GM23338 (cell line): ENCODE data around the gene NGB. TPM values are rescaled to one million over a fixed set of nuclear protein-coding genes. Genes with fewer than 3 reads are reported as not detected.

Experiments used
- ATAC-seq: fragments of 200-7000 bp; cut with Tn5 transposase; 3 replicates; pipeline ENCODE4 v1.9.1; 2020
- DNase-seq: peaks from one replicate; pipeline ENCODE4 v3.0.0-alpha.2; 2015; ENCODE audit warnings: low spot score
- H2AFZ ChIP-seq: fragments of 200-600 bp; sonication (generic); 2 replicates; pipeline ENCODE4 v1.8.0; 2016; ENCODE audit warnings: antibody characterized with exemption, mild to moderate bottlenecking, moderate library complexity
- H3F3A ChIP-seq: fragments of 200-600 bp; sonication (generic); replicated peaks from 2 replicates; pipeline ENCODE4 v1.8.0; 2017; ENCODE audit warnings: antibody characterized with exemption, mixed run types, low read depth
- H3K27ac ChIP-seq: fragments of 200-600 bp; sonication (generic); 2 replicates; pipeline ENCODE4 v1.6.1; 2016; ENCODE audit warnings: low read depth
- H3K27me3 ChIP-seq: fragments of 200-600 bp; sonication (generic); 2 replicates; pipeline ENCODE4 v1.8.0; 2016; ENCODE audit warnings: mild to moderate bottlenecking, mixed run types, moderate library complexity; ENCODE audit not compliant: insufficient read depth
- H3K36me3 ChIP-seq: fragments of 200-600 bp; sonication (generic); 2 replicates; pipeline ENCODE4 v1.8.0; 2016; ENCODE audit warnings: mild to moderate bottlenecking; ENCODE audit not compliant: insufficient read depth
- H3K4me1 ChIP-seq: fragments of 200-600 bp; sonication (generic); 2 replicates; pipeline ENCODE4 v1.8.0; 2016; ENCODE audit warnings: mild to moderate bottlenecking, moderate library complexity; ENCODE audit not compliant: insufficient read depth
- H3K4me2 ChIP-seq: fragments of 200-600 bp; sonication (generic); 2 replicates; pipeline ENCODE4 v1.7.1; 2017; ENCODE audit warnings: mixed run types
- H3K4me3 ChIP-seq: fragments of 200-600 bp; sonication (generic); 2 replicates; pipeline ENCODE4 v1.6.1; 2016; ENCODE audit warnings: mixed run types
- H3K79me2 ChIP-seq: fragments of 200-600 bp; sonication (generic); replicated peaks from 2 replicates; pipeline ENCODE4 v1.8.0; 2017; ENCODE audit warnings: mild to moderate bottlenecking; ENCODE audit not compliant: insufficient read depth
- H3K9me2 ChIP-seq: fragments of 200-600 bp; sonication (generic); 2 replicates; pipeline ENCODE4 v1.8.0; 2017; ENCODE audit not compliant: insufficient read depth
- H4K20me1 ChIP-seq: fragments of 200-600 bp; sonication (generic); replicated peaks from 2 replicates; pipeline ENCODE4 v1.8.0; 2017; ENCODE audit warnings: mild to moderate bottlenecking; ENCODE audit not compliant: insufficient read depth
- H3K27ac Mint-ChIP-seq: 2 replicates; pipeline ENCODE4 v1.8.0; 2020; ENCODE audit warnings: inconsistent platforms, mild to moderate bottlenecking, moderate library complexity, mixed read lengths
- H3K27me3 Mint-ChIP-seq: 3 replicates; pipeline ENCODE4 v1.8.0; 2022; ENCODE audit warnings: low read depth, mild to moderate bottlenecking, moderate library complexity, mixed read lengths, inconsistent platforms; ENCODE audit not compliant: insufficient read depth, poor library complexity
- H3K36me3 Mint-ChIP-seq: 3 replicates; pipeline ENCODE4 v1.8.0; 2021; ENCODE audit warnings: low read depth, mild to moderate bottlenecking, inconsistent platforms, moderate library complexity, mixed read lengths
- H3K4me1 Mint-ChIP-seq: 3 replicates; pipeline ENCODE4 v1.8.0; 2020; ENCODE audit warnings: mild to moderate bottlenecking, inconsistent platforms, mixed read lengths
- H3K4me3 Mint-ChIP-seq: 3 replicates; pipeline ENCODE4 v1.8.0; 2021; ENCODE audit warnings: moderate library complexity, mild to moderate bottlenecking, inconsistent platforms, mixed read lengths
- H3K9me3 Mint-ChIP-seq: 3 replicates; pipeline ENCODE4 v1.8.0; 2020; ENCODE audit warnings: moderate library complexity, mild to moderate bottlenecking, inconsistent platforms, mixed read lengths
- CREB1 ChIP-seq: fragments of 250-450 bp; sonication (Bioruptor Pico); IDR thresholded peaks from 2 replicates; pipeline ENCODE4 v1.5.0; 2020; ENCODE audit warnings: low read depth, mild to moderate bottlenecking, moderate library complexity
- CTCF ChIP-seq, 2 experiments: fragments of 200-600 bp in 1 of 2; sonication (generic) in 1 of 2; conservative IDR thresholded peaks; 2 replicates each; pipeline versions ENCODE4 v1.5.1 to v1.6.1; 2016 to 2017; ENCODE audit warnings: antibody characterized with exemption in 2 of 2, low read depth in 2 of 2, mild to moderate bottlenecking in 2 of 2, moderate library complexity in 1 of 2
- ETS1 ChIP-seq: IDR thresholded peaks from 2 replicates; pipeline ENCODE4 v1.6.1; 2016; ENCODE audit warnings: antibody characterized with exemption
- EZH2 ChIP-seq: fragments of 200-600 bp; sonication (generic); IDR thresholded peaks from one replicate; pipeline ENCODE4 v1.8.0; 2017; ENCODE audit warnings: antibody characterized with exemption, mild to moderate bottlenecking, low read depth; ENCODE audit not compliant: unreplicated experiment
- JUNB ChIP-seq: IDR thresholded peaks from one replicate; pipeline ENCODE4 v1.6.1; 2016; ENCODE audit warnings: antibody characterized with exemption; ENCODE audit not compliant: unreplicated experiment
- NANOG ChIP-seq: IDR thresholded peaks from 2 replicates; pipeline ENCODE4 v1.6.1; 2016; ENCODE audit warnings: antibody characterized with exemption, borderline replicate concordance
- STAT1 ChIP-seq: IDR thresholded peaks from one replicate; pipeline ENCODE4 v1.6.1; 2016; ENCODE audit warnings: antibody characterized with exemption; ENCODE audit not compliant: unreplicated experiment
- ZNF114 ChIP-seq: fragments of 250-450 bp; sonication (Bioruptor Pico); IDR thresholded peaks from 2 replicates; pipeline ENCODE4 v1.5.0; 2020; ENCODE audit warnings: mild to moderate bottlenecking, moderate library complexity
- ZNF331 ChIP-seq: fragments of 250-450 bp; sonication (Bioruptor Pico); IDR thresholded peaks from 2 replicates; pipeline ENCODE4 v1.5.0; 2020; ENCODE audit warnings: low read depth, mild to moderate bottlenecking, moderate library complexity
- polyA plus RNA-seq: library from polyadenylated mRNA; unstranded; fragments of >200 nt; fragmentation: Nextera tagmentation; extraction: Ambion mirVana; gene quantifications from 2 replicates; pipeline ENCODE4 v1.2.1, GENCODE V29; 2016
- total RNA-seq: library from RNA; depleted of rRNA; stranded (reverse); fragments of >200 nt; shearing (Covaris generic); gene quantifications from 2 replicates; pipeline ENCODE4 v1.2.3, GENCODE V29; 2014

The NGB gene
- total and polyA plus RNA-seq, 2 experiments from 2014 or later = 0.21 to 1.0 TPM

- Histone ChIP-seq H3K4me1 (peaks cover 33% of the 10 kb centered on the region), H2AFZ (no peak overlapping the region), H3K4me3 (no peak overlapping the region), H4K20me1 (no peaks in the 10 kb centered on the region), H3F3A (0 out of 2 replicates have a peak, but pooled peaks cover 4% of the 10 kb centered on the region), H3K27ac (peak overlapping the region; percentile 87), H3K9me2 (no peaks in the 10 kb centered on the region), H3K27me3 (no peaks in the 10 kb centered on the region), H3K79me2 (peaks cover 45% of the 10 kb centered on the region), H3K4me2 (peak overlapping the region; percentile 29), H3K36me3 (no peaks in the 10 kb centered on the region)
- no peak overlapping the region for H3K4me3 Mint-ChIP-seq
- TF ChIP-seq CREB1 (CRISPR knock-in tag) (no peak), STAT1 (no peak), ETS1 (no peak), CTCF (conservative IDR thresholded peaks at IDR 0.05; ENCODE audit: low read depth in 2 of 2) (no peak), JUNB (no peak), NANOG (no peak), ZNF114 (CRISPR knock-in tag) (no peak), ZNF331 (no peak), EZH2 (no peak)
- H3K4me1 Mint-ChIP-seq = peaks cover 38% of the 10 kb centered on the region
- H3K36me3 Mint-ChIP-seq = no peaks in the 10 kb centered on the region
- H3K27ac Mint-ChIP-seq = peak overlapping the region; percentile 72
- no peaks in the 10 kb centered on the region for H3K9me3 Mint-ChIP-seq
- H3K27me3 Mint-ChIP-seq = peaks cover 4% of the 10 kb centered on the region
- DNase-seq (no peak), ATAC-seq (no peak)
These were observed 42.4 kb upstream of the NGB start for GRCh38 chr14:77313371-77313770.

GRCh38 chr14:77311217-77311616, 40.2 kb upstream of the NGB start:
- Histone ChIP-seq H3K9me2 (no peaks in the 10 kb centered on the region), H3K27me3 (no peaks in the 10 kb centered on the region), H3K79me2 (peaks cover 33% of the 10 kb centered on the region), H3K4me1 (peaks cover 33% of the 10 kb centered on the region), H3K4me2 (no peak overlapping the region), H2AFZ (no peak overlapping the region), H3K36me3 (no peaks in the 10 kb centered on the region), H4K20me1 (no peaks in the 10 kb centered on the region), H3F3A (0 out of 2 replicates have a peak, but pooled peaks cover 4% of the 10 kb centered on the region), H3K27ac (no peak overlapping the region), H3K4me3 (no peak overlapping the region)
- Mint-ChIP-seq H3K4me1 (peaks cover 35% of the 10 kb centered on the region), H3K9me3 (no peaks in the 10 kb centered on the region), H3K36me3 (no peaks in the 10 kb centered on the region), H3K27ac (no peak overlapping the region), H3K4me3 (no peak overlapping the region), H3K27me3 (peaks cover 4% of the 10 kb centered on the region)
- DNase-seq (no peak), ATAC-seq (no peak)
- TF ChIP-seq STAT1 = no peak
- TF ChIP-seq ETS1 = no peak
- no peak for TF ChIP-seq JUNB
